Calu3 (cell line): Measurements from ENCODE around the gene EYS. TPM values are rescaled to one million over a fixed set of nuclear protein-coding genes. Genes with fewer than 3 reads are reported as not detected.
"Not testable (repeated sequence)": the region's sequence is repeated elsewhere in the genome, so short reads cannot be mapped to it uniquely, and the experiment has no call there.

Experiments used
- BruUV-seq: library from RNA; stranded (reverse); fragments of 400-500 nt; replicated peaks from 2 replicates; lab custom pipeline; 2021; lab: Mats Ljungman, UMichigan
- CTCF ChIA-PET: fragments of 300-600 bp; sonication (Branson Sonifier 250); formaldehyde crosslinking; loops from one replicate; lab custom pipeline; 2022; ENCODE audit warnings: antibody characterized with exemption; lab: Charles Lee
- DNase-seq: peaks from one replicate; pipeline ENCODE4 v3.0.0; 2022
- H3K27ac Mint-ChIP-seq: one replicate; pipeline ENCODE4 v1.8.0; 2022; ENCODE audit warnings: mixed read lengths; ENCODE audit not compliant: unreplicated experiment
- H3K27me3 Mint-ChIP-seq: one replicate; pipeline ENCODE4 v1.8.0; 2022; ENCODE audit warnings: mixed read lengths; ENCODE audit not compliant: unreplicated experiment
- H3K36me3 Mint-ChIP-seq: one replicate; pipeline ENCODE4 v1.8.0; 2022; ENCODE audit warnings: mild to moderate bottlenecking, moderate library complexity, mixed read lengths; ENCODE audit not compliant: insufficient read depth, unreplicated experiment
- H3K4me1 Mint-ChIP-seq: one replicate; pipeline ENCODE4 v1.8.0; 2022; ENCODE audit warnings: mild to moderate bottlenecking, low read depth, mixed read lengths; ENCODE audit not compliant: unreplicated experiment
- H3K4me3 Mint-ChIP-seq: one replicate; pipeline ENCODE4 v1.8.0; 2022; ENCODE audit warnings: mild to moderate bottlenecking, low read depth, moderate library complexity, mixed read lengths; ENCODE audit not compliant: unreplicated experiment
- H3K9me3 Mint-ChIP-seq: one replicate; pipeline ENCODE4 v1.8.0; 2022; ENCODE audit warnings: low read depth, mixed read lengths; ENCODE audit not compliant: unreplicated experiment
- intact Hi-C: fragments of 100-400 bp; cut with micrococcal nuclease; formaldehyde crosslinking; loops from one replicate; pipeline ENCODE4 v1.10.0; 2022; ENCODE audit not compliant: unreplicated experiment
- total RNA-seq: library from RNA; stranded (reverse); gene quantifications from 2 replicates; pipeline ENCODE4 v1.2.3, GENCODE V29; 2022
- TF ChIP-seq, protein P1 (sequence below): fragments of 200-600 bp; IDR thresholded peaks from one replicate; pipeline ENCODE4 v1.8.0; 2022; ENCODE audit warnings: antibody characterized with exemption; ENCODE audit not compliant: unreplicated experiment

EYS gene
- total RNA-seq, 1 experiment from 2014 or later: not detected

DNA sequence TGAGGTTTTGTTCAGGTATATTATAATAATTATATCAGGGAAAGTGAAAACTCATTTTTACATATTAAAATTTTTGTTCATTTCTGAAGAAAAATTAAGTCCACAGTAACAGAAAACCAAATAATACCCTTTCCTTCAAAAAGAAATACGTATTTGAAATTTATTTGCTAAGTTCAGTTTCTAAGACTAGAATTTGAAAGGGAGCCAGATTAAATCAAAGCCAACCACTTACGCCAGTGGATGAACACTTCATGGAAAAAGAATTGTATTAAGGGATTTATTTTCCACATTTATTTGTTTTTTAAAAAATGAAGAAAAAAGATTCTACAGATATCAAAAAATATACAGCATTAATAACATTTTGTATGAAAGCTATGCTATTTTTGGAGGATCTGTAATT lies 654.4 kb downstream of the EYS start:
- H3K27ac Mint-ChIP-seq: no peak overlapping the region
- intact Hi-C loops: no loop called here
- H3K36me3 Mint-ChIP-seq: no peaks in the 10 kb centered on the region
- H3K27me3 Mint-ChIP-seq: no peaks in the 10 kb centered on the region
- TF ChIP-seq, protein P1, sequence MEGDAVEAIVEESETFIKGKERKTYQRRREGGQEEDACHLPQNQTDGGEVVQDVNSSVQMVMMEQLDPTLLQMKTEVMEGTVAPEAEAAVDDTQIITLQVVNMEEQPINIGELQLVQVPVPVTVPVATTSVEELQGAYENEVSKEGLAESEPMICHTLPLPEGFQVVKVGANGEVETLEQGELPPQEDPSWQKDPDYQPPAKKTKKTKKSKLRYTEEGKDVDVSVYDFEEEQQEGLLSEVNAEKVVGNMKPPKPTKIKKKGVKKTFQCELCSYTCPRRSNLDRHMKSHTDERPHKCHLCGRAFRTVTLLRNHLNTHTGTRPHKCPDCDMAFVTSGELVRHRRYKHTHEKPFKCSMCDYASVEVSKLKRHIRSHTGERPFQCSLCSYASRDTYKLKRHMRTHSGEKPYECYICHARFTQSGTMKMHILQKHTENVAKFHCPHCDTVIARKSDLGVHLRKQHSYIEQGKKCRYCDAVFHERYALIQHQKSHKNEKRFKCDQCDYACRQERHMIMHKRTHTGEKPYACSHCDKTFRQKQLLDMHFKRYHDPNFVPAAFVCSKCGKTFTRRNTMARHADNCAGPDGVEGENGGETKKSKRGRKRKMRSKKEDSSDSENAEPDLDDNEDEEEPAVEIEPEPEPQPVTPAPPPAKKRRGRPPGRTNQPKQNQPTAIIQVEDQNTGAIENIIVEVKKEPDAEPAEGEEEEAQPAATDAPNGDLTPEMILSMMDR: no peak
- no TSS peak for BruUV-seq
- H3K9me3 Mint-ChIP-seq: peaks cover 10% of the 10 kb centered on the region
- DNase-seq: no peak
- H3K4me1 Mint-ChIP-seq: no peaks in the 10 kb centered on the region
- CTCF ChIA-PET: no interaction called here
- H3K4me3 Mint-ChIP-seq: no peak overlapping the region

- TF ChIP-seq, protein P1: no peak
- Mint-ChIP-seq H3K27me3 (no peaks in the 10 kb centered on the region), H3K27ac (no peak overlapping the region), H3K9me3 (peaks cover 20% of the 10 kb centered on the region), H3K4me3 (no peak overlapping the region), H3K4me1 (no peaks in the 10 kb centered on the region), H3K36me3 (no peaks in the 10 kb centered on the region)
- BruUV-seq: no TSS peak
- intact Hi-C loops: no loop called here
- CTCF ChIA-PET: no interaction called here
- DNase-seq: no peak
Observed at GRCh38 chr6:65045801-65046200, 661.2 kb downstream of the EYS start.

DNA sequence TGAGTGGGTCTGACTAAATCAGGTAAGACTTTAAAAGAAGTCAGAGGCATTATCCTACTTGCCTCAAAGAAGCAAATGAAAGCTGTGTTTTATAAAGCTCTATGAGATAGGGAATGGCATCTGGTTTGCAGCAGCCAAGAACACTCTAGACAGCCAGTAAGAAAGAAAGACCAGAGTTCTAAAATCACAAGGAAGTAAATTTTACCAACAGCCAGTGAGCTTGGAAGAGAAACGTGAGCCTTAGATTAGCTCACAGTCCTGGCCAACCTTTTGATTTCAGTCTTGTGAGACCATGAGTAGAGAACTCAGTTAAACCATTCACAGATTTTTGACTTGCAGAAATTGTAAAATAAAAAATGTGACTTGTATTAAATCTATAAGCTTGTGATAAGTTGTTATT lies 693.0 kb downstream of the EYS start:
- CTCF ChIA-PET: no interaction called here
- no TSS peak for BruUV-seq
- Mint-ChIP-seq H3K27ac (no peak overlapping the region), H3K4me3 (no peak overlapping the region), H3K4me1 (no peaks in the 10 kb centered on the region), H3K9me3 (peaks cover 12% of the 10 kb centered on the region), H3K36me3 (no peaks in the 10 kb centered on the region), H3K27me3 (no peaks in the 10 kb centered on the region)
- no peak for DNase-seq
- intact Hi-C loops: no loop called here
- TF ChIP-seq, protein P1: no peak

GRCh38 chr6:65006788-65007187 lies 700.2 kb downstream of the EYS start:
- Mint-ChIP-seq H3K9me3 (peaks cover 7% of the 10 kb centered on the region), H3K4me1 (no peaks in the 10 kb centered on the region), H3K4me3 (no peak overlapping the region), H3K27me3 (no peaks in the 10 kb centered on the region), H3K36me3 (no peaks in the 10 kb centered on the region), H3K27ac (no peak overlapping the region)
- TF ChIP-seq, protein P1: no peak
- BruUV-seq: no TSS peak
- no peak for DNase-seq
- intact Hi-C loops: no loop called here
- CTCF ChIA-PET: no interaction called here

DNA sequence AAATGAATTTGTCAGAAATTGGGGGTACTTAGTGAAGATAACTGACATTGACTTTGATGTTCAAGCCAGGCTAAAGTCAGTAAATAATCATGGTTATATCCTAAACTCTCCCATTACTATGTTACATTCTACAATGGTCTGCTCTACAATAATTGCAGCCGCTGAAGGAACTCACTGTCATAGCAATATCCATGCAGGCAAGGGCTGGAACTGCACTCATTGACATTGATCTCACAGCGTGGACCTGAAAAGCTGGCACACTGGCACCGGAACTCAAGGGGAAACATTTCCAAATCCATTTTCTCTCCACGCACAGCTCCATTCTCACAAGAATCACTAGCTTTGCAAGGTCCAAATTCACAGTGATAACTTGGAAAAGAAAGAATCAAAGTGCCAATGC lies 702.7 kb downstream of the EYS start:
- no TSS peak for BruUV-seq
- no peak for DNase-seq

GRCh38 chr6:65002882-65003281 lies 704.1 kb downstream of the EYS start:
- H3K9me3 Mint-ChIP-seq, H3K36me3 Mint-ChIP-seq, intact Hi-C loops, H3K27ac Mint-ChIP-seq, H3K4me1 Mint-ChIP-seq, BruUV-seq, H3K27me3 Mint-ChIP-seq, CTCF ChIA-PET, H3K4me3 Mint-ChIP-seq, DNase-seq: not testable (repeated sequence)

More for the DNA sequence above, 702.7 kb downstream of the EYS start:
- CTCF ChIA-PET: no interaction called here
- Mint-ChIP-seq H3K4me3 (no peak overlapping the region), H3K36me3 (no peaks in the 10 kb centered on the region), H3K4me1 (no peaks in the 10 kb centered on the region), H3K9me3 (peaks cover 7% of the 10 kb centered on the region), H3K27me3 (no peaks in the 10 kb centered on the region), H3K27ac (no peak overlapping the region)
- TF ChIP-seq, protein P1: no peak
- intact Hi-C loops: no loop called here
